ENCODE data around the gene ACOT7.
"Not testable (repeated sequence)": the region's sequence is repeated elsewhere in the genome, so short reads cannot be mapped to it uniquely, and the experiment has no call there.

The ACOT7 gene, protein sequence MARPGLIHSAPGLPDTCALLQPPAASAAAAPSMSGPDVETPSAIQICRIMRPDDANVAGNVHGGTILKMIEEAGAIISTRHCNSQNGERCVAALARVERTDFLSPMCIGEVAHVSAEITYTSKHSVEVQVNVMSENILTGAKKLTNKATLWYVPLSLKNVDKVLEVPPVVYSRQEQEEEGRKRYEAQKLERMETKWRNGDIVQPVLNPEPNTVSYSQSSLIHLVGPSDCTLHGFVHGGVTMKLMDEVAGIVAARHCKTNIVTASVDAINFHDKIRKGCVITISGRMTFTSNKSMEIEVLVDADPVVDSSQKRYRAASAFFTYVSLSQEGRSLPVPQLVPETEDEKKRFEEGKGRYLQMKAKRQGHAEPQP

DNA sequence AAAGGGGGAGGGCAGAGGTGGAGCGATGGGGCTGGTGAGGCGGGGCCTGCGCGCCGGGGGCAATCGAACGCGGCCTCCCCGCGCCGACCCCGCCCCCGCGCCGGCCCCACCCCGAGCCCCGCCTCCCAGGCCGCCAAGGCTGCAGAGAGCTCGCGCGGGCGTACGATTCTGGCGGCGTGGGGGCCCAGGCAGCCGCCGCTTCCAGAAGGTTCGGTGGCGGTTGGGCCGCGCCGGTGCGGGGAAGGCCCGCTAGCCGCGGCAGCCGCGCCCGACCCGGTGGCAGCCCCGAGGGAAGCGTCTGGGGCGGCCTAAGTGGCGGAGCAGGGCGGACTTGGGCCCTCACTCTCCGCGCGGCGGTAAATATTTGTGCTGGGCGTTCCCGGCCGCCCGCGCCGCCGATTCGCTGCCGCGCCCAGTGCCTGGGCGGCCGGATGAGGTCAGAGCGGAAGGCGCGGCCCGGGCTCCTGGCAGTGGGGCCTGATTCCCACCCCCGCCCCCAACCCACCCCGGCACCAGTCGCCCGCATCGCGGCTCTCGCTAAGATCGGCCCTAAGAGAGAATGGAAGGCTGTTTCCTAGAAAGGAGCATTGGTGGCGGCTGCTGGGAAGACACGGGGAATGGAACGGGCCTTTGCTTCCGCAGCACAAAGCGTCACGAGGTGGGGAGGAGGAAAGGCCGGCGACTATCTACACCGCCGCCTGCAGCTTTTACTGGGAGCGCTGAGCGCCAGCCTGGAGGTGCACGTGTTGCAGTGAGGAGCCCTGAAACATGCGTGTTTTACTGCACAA lies at the start of gene ACOT7:
Gene ACOT7 (minus strand): TSS at position 368 of the 788 bp plus-strand sequence. CDS start 368 bp downstream, outside the sequence.
- DNase-seq (ENCODE audit: low read depth) = no peak

- DNase-seq (ENCODE audit: low read depth) = no peak
These were observed 48.0 kb upstream of the ACOT7 start for GRCh38 chr1:6441586-6441985.

DNA sequence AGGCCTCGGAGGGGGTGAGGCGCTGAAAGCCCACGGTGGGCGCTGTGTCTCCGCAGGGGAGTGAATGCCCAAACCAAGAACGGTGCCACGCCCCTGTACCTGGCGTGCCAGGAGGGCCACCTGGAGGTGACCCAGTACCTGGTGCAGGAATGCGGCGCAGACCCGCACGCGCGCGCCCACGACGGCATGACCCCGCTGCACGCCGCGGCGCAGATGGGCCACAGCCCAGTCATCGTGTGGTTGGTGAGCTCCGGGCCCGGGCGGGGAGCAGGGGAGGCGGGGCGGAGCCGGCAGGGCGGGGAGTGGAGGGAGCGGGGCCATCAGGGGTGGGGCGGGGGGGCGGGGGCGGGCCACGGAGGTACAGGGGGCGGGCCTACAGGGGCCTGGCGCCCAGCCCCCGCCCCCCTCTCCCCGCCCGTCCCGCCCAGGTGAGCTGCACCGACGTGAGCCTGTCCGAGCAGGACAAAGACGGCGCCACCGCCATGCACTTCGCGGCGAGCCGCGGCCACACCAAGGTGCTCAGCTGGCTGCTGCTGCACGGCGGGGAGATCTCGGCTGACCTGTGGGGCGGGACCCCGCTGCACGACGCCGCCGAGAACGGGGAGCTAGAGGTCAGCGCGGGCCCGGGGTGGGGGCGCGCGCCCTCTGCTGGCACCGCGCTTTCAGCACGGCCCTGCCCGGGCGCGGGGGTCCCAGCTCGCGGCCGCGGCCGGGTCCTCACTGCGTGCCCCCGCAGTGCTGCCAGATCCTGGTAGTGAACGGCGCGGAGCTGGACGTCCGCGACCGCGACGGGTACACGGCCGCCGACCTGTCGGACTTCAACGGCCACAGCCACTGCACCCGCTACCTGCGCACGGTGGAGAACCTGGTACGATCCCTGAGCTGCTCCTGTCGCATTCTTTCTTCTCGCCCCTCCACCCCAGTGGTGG lies 46.9 kb upstream of the ACOT7 start:
- DNase-seq (ENCODE audit: low read depth) = no peak

- DNase-seq (ENCODE audit: low read depth) = no peak
These were observed 44.5 kb upstream of the ACOT7 start for GRCh38 chr1:6438047-6438525.

DNA sequence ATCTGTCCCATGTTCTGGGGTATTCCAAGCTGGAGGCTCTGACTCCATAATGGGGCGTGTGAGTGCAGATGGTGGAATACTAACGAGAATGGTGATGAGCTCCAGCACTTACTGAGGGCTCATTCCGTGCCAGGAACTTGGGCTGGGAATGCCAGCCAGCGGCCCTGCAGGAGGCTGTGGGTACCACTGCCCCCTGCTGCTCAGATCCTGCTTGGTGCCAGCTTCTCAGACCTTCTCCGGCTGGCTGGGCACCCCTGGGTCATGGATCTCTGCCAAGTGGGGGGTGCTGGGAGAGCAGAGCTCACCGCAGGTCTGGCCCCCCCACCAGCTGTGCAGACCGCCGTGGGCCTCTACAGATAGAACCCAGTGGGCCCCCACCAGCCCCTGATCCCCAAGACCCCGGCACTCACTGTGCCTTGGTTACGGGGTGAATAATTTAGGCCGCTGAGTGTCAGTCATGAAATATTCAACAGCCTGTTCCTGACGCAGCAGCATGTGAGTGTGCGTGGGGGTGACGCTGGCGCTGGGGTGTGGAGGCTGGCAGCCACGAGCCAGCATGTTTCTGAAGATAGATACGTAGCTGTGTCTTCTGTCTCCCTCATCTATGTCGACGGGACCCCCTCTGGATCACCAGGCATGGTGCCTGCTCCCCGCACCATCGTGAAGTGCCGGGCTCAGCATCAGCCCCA lies 43.6 kb upstream of the ACOT7 start:
- not testable (repeated sequence) for DNase-seq (ENCODE audit: low read depth)

- not testable (repeated sequence) for DNase-seq (ENCODE audit: low read depth)
These were observed 42.7 kb upstream of the ACOT7 start for GRCh38 chr1:6436277-6436676.

DNA sequence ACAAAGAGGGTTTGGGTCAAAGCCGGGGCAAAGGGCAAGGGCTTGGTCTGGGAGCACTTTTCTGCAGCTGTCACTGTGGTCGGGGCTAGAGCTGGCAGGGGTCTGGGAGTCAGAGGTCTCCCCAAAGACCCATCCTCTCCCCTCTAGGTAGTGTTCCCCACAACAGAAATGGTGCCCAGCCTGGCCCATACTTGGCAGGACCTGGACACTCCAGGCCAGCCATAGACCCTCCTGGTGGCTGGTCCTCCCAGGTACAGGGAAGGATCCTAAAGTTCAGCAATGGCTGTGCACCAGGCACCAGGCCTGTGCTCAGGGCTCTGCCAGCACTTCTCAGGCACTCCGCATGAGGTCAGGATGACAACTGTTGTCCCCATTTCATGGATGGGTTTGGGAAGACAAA lies 42.0 kb upstream of the ACOT7 start:
- no peak for DNase-seq (ENCODE audit: low read depth)

DNA sequence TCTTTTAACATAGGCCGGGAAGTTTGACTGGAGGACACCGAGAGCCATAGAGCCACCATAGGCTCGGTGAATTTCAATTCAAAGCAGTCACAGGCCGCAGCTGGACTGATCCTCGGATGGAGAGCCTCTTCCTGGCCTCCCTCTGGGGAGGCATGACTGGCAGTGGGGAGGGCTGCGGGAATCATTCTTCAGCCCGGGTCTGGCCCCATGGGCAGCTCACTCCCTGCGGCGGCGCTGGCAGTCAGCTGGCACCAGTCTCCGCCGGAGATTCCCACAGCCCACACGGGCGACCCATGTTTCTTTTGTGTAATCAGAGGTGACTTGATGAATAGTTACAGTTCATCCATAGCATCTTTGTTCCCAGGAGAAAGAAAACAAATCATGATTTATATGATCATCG lies 41.6 kb upstream of the ACOT7 start:
- no peak for DNase-seq (ENCODE audit: low read depth)

DNA sequence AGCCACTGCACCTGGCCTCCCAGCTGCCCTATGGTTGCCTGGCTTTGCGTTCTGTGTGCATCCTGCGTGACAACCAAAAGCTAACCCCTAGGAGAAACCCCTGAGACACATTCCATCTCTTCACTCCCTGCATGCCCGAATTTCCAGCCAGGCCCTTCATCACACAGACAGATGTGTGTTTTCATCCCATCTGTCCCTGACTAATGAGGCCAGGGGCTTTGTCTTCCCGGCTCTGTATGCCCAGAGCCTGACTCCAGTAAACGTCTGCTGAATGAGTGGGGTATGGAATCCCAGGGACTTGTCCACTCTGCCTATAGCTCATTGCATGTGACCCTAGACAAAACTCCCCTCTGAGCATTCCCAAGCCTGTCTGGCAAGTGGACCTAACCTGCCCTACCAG lies 40.6 kb upstream of the ACOT7 start:
- DNase-seq (ENCODE audit: low read depth) = no peak

DNA sequence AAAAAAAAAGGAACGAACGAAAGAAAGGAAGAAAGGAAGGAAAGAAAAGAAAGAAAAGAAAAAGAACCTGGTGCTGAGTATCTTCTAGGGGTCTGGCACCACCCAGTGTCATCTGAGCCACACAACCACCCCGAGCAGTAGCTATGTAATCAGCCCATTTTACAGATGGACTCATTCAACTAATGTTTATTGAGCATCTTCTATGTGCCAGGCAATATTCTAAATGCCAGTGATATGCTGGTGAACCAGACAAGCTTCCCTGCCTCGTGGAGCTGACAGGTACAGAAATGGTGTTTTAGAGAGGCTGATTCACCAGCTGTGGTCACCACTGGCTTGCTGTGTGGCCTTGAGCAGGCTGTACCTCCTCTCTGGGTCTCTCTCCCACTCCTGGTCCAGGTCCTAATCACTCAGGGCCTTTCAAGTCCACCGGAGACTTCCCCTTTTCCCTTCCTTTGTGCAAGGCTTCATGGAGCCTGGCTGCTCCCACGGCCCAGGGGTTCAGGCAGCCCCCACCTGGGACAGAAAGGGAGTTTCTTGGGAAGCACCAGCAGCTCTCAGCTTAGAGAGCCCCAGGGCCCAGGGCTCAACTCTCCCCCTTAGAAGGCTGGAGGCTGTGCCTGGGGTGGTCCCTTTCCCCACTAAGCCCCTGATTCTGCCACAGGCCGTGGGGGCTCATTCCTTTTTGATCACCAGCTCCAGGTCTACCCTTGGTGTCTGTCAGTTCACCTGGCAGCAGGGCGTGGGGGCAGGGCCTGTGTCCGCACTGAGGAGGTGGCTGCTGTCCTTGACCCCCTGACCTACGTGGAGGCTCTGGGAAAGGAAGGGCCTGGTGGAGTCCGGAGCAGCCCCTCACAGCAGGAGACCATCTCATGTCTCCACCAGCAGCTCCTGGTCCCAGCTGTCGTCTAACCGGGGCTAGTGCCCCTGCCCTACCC lies 38.3 kb upstream of the ACOT7 start:
- DNase-seq (ENCODE audit: low read depth) = not testable (repeated sequence)

DNA sequence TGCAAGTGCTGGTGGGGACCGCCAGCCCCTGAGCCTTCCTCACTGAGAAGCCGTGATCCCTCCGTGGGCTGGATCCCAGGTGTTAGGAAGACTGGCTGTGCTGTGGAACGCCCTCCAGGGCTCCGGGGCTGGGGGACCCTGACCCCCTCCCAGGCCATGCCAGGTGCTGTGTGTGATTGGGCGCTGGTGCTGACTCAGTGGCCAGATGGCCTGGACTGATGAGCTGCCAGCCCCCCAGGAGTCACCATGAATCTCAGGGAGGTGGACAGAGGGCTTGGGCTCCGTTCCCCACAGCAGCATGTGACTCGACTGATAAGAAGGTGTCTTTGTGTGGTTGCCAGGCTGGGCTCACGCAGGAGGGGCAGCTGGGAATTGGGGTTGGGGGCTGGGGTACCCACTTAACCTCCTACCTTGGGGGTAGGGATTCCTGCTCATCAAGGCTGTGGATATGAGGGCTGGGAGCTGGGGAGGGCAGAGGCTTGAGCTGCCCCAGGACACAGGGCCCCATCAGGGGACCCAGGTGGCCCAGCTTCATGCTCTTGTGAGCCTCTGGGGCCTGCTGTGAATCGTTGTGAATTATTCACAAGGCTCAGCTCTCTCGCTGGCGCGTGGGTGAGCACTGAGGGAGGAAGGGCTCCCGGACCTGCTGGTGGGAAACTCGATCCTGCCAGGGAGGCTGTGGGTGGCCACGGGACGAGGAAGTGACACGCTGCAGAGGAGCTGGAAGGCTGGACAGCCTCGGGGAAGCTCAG lies 36.3 kb upstream of the ACOT7 start:
- DNase-seq (ENCODE audit: low read depth) = not testable (repeated sequence)

DNA sequence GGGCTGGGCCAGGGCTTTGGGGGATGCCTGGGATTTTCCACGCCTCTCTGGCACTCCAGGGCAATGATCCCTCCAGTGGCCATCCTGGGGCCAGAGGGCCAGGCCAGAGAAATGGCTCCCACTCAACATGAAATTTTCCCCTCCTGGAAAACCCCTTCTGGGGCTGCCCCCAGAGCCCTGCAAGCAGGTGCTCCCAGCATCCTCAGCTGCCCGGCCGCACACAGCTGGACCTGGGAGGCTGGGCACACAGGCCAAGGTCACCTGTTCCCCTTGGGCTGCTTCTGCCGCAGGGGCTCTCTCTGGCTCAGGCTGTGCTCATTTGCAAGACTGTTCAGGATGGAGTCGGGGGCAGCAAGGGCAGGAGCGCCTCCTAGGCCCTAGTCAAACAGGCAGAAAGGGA lies 34.9 kb upstream of the ACOT7 start:
- not testable (repeated sequence) for DNase-seq (ENCODE audit: low read depth)

DNA sequence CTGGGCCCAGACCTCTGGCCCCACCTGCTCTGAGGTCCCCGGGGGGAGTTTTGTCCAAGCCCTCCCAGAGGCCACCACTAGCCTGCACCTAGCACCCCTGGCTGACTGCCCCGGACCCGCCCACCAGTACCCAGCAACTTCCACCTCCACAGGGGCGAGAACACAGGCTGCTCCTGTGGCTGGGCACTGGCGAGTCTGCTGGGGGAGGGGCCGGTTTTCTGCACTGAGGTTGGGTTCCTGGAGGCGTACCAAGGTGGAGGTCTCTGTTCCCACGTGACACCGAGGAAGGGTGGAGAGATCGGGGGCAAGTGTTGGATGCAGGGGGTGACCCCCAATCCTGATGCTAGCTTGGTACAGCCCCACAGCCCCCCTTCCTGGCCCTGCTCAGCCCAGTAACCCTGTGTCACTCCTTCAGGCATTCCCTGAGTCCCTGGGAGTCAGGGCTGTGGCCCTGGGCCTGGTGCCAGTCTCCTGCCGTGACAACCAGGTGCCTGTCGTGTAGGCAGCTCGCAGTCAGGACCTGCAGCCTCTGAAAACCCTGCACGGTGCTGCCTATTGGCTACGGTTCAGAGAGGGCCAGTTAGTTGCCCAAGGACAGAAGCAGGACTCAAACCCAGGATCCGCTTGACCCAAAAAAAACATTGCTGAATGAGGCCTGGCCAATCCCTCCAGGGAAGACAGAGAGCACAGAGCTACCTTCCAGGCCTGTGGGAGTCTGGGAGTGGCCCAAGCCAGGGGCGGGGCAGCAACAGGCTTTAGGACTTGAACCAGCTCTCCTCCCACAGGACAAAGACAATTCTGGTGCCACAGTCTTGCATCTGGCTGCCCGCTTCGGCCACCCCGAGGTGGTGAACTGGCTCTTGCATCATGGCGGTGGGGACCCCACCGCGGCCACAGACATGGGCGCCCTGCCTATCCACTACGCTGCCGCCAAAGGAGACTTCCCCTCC lies 34.1 kb upstream of the ACOT7 start:
- no peak for DNase-seq (ENCODE audit: low read depth)

DNA sequence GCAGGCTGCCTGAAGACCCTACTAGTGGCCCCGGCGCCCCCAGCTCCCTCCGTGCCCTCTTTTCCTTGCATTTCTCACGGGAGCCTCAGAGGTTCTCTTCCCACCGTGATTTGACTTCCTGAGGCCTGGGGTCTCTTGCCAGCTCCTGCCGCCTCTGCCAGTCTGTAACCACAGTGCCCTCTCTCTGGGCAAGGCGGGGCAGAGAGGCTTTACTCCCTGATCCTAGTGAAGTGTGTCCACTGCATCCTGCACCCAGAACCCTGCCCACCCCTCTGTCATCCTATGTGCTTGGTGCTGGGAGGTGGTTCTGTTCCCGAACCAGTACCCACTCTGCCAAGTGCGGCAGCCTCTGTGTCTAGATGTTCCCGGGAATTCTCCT lies 33.4 kb upstream of the ACOT7 start:
- no peak for DNase-seq (ENCODE audit: low read depth)

DNA sequence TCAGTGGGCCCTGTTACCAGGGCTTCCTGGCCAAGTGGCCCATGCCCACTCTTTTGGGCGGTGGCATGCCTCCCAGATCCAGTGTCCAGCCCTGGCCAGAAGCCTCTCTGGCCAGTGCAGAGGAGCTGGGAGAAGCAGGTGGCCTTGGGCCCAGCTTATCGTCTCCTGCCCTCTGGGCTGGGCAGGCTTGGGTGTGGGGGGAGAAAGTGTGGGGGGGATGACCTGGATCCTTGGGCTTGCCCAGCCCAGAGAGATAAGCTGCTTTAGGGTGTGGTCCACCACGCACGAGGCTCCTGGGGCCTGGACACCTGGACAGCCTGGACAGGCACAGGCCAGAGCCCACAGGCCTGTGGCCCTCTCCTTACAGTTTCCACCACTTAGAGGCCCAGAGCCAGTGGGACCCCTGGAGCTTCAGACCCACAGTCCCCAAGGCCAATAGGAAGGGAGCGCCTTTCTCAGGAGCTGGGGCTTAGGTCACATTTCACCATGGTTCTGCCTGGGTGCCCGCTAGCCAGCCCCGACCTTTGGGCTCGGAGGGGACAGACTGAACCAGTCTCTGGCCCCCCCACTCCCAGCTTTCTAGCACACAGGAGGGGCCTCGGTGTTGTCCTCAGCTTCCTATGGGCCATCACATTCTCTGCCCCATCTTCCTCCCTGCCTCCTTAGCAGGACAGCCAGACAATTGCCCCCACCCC lies 32.9 kb upstream of the ACOT7 start:
- no peak for DNase-seq (ENCODE audit: low read depth)

GRCh38 chr1:6425658-6426057 lies 32.1 kb upstream of the ACOT7 start:
- no peak for DNase-seq (ENCODE audit: low read depth)

- DNase-seq (ENCODE audit: low read depth) = no peak
These were observed 31.3 kb upstream of the ACOT7 start, which contains the start of gene ESPN for GRCh38 chr1:6424619-6425593. Gene ESPN, plus strand, starts transcription at chr1:6424776. Its CDS starts 180 bp downstream, at chr1:6424956.
